HEK293T (cell line): ENCODE data around the gene SNCB.

Source experiments
- CTCF ChIA-PET: fragments of 350-600 bp; formaldehyde crosslinking; extraction: SDS; loops from one replicate; lab custom pipeline; 2021; ENCODE audit warnings: antibody characterized with exemption, inconsistent platforms; lab: Yijun Ruan, JAX
- POLR2A ChIA-PET: fragments of 350-600 bp; formaldehyde crosslinking; extraction: SDS; loops from one replicate; lab custom pipeline; 2020; ENCODE audit warnings: antibody characterized with exemption, inconsistent platforms; lab: Yijun Ruan, JAX
- DNase-seq: peaks from one replicate; pipeline ENCODE4 v3.0.0; 2012; ENCODE audit warnings: mixed read lengths; ENCODE audit errors: extremely low spot score
- ARNT ChIP-seq: fragments of 450-650 bp; IDR thresholded peaks from 2 replicates; pipeline ENCODE4 v1.6.1; 2017; ENCODE audit warnings: mild to moderate bottlenecking
- BHLHE40 ChIP-seq: fragments of 450-650 bp; IDR thresholded peaks from 2 replicates; pipeline ENCODE4 v1.6.1; 2016; ENCODE audit warnings: mild to moderate bottlenecking, moderate library complexity, borderline replicate concordance
- CTBP1 ChIP-seq: fragments of 450-650 bp; IDR thresholded peaks from 2 replicates; pipeline ENCODE4 v1.6.1; 2016; ENCODE audit warnings: borderline replicate concordance
- ELF4 ChIP-seq: fragments of 450-650 bp; IDR thresholded peaks from 2 replicates; pipeline ENCODE4 v1.6.1; 2017; ENCODE audit warnings: antibody characterized with exemption
- FOXA1 ChIP-seq: fragments of 450-650 bp; IDR thresholded peaks from 2 replicates; pipeline ENCODE4 v1.6.1; 2016; ENCODE audit warnings: mild to moderate bottlenecking
- FOXK2 ChIP-seq: fragments of 450-650 bp; IDR thresholded peaks from 2 replicates; pipeline ENCODE4 v1.6.1; 2016; ENCODE audit warnings: mild to moderate bottlenecking
- FOXM1 ChIP-seq: fragments of 450-650 bp; IDR thresholded peaks from 2 replicates; pipeline ENCODE4 v1.6.1; 2017; ENCODE audit warnings: mild to moderate bottlenecking, borderline replicate concordance
- HDGF ChIP-seq: fragments of 450-650 bp; IDR thresholded peaks from 2 replicates; pipeline ENCODE4 v1.6.1; 2017; ENCODE audit warnings: antibody characterized with exemption, borderline replicate concordance
- L3MBTL2 ChIP-seq: fragments of 450-650 bp; conservative IDR thresholded peaks from 2 replicates; pipeline ENCODE4 v1.6.1; 2016; ENCODE audit warnings: mild to moderate bottlenecking
- LEF1 ChIP-seq: fragments of 450-650 bp; IDR thresholded peaks from 2 replicates; pipeline ENCODE4 v1.6.1; 2017; ENCODE audit warnings: mild to moderate bottlenecking, borderline replicate concordance
- NFRKB ChIP-seq: fragments of 450-650 bp; IDR thresholded peaks from 2 replicates; pipeline ENCODE4 v1.6.1; 2016; ENCODE audit warnings: mild to moderate bottlenecking, moderate library complexity
- PKNOX1 ChIP-seq: fragments of 450-650 bp; IDR thresholded peaks from 2 replicates; pipeline ENCODE4 v1.6.1; 2016
- SP1 ChIP-seq: fragments of 450-650 bp; IDR thresholded peaks from 2 replicates; pipeline ENCODE4 v1.6.1; 2017
- SUZ12 ChIP-seq: fragments of 450-650 bp; IDR thresholded peaks from 2 replicates; pipeline ENCODE4 v1.6.1; 2016; ENCODE audit warnings: mild to moderate bottlenecking
- TARDBP ChIP-seq: fragments of 450-650 bp; IDR thresholded peaks from 2 replicates; pipeline ENCODE4 v1.6.1; 2016
- ZNF384 ChIP-seq: fragments of 450-650 bp; IDR thresholded peaks from 2 replicates; pipeline ENCODE4 v1.6.1; 2016

The SNCB gene

GRCh38 chr5:176589039-176589769 is 41.1 kb downstream of the SNCB start:
- no peak for DNase-seq
- POLR2A ChIA-PET: no interaction called here
- CTCF ChIA-PET: no interaction called here

GRCh38 chr5:176588297-176588696 is 42.0 kb downstream of the SNCB start:
- no peak for TF ChIP-seq HDGF
- peak; percentile 64 for TF ChIP-seq TARDBP
- no peak for TF ChIP-seq BHLHE40
- no peak for TF ChIP-seq ZNF384
- POLR2A ChIA-PET: no interaction called here
- CTCF ChIA-PET: no interaction called here
- DNase-seq: no peak

More at GRCh38 chr5:176589039-176589769, 41.1 kb downstream of the SNCB start:
- TF ChIP-seq FOXM1 (no peak), HDGF (no peak), SUZ12 (no peak), SP1 (no peak), ELF4 (no peak)

- POLR2A ChIA-PET: interaction anchor here (0.6 to 1.5 kb wide), 2 partner anchors 22 to 45 kb away, joined by 3 to 4 read pairs; no protein-coding TSS in a partner anchor
- TF ChIP-seq NFRKB (no peak), TARDBP (no peak), LEF1 (no peak), ZNF384 (no peak), PKNOX1 (no peak), CTBP1 (no peak), SP1 (no peak)
- no peak for DNase-seq
- CTCF ChIA-PET: no interaction called here
Measured at GRCh38 chr5:176587398-176587797, 42.9 kb downstream of the SNCB start.

- POLR2A ChIA-PET: no interaction called here
- CTCF ChIA-PET: interaction anchor here (1.4 kb wide), 1 partner anchor 47 kb away, joined by 3 read pairs; the partner anchor contains the start of genes EIF4E1B and SNCB
- no peak for DNase-seq
- TF ChIP-seq FOXA1 (no peak), L3MBTL2 (no peak), FOXK2 (no peak)
Measured at GRCh38 chr5:176583076-176583475, 47.3 kb downstream of the SNCB start.

GRCh38 chr5:176581361-176581760 is 49.0 kb downstream of the SNCB start:
- no peak for DNase-seq
- TF ChIP-seq SUZ12 (no peak), ARNT (no peak), FOXM1 (no peak), CTBP1 (no peak), PKNOX1 (no peak), TARDBP (no peak), HDGF (no peak), ZNF384 (no peak)
- CTCF ChIA-PET: interaction anchor here (1.4 kb wide), 1 partner anchor 8 kb away, joined by 6 read pairs; no protein-coding TSS in a partner anchor
- POLR2A ChIA-PET: interaction anchor here (2.0 kb wide), 1 partner anchor 44 kb away, joined by 4 read pairs; the partner anchor contains the start of gene RNF44

- no peak for TF ChIP-seq SUZ12
- no peak for TF ChIP-seq FOXK2
- TF ChIP-seq FOXM1: no peak
- TF ChIP-seq LEF1: no peak
- TF ChIP-seq ZNF384: no peak
- TF ChIP-seq SP1: no peak
- no peak for TF ChIP-seq BHLHE40
- no peak for TF ChIP-seq NFRKB
- no peak for TF ChIP-seq CTBP1
- no peak for TF ChIP-seq FOXA1
- no peak for TF ChIP-seq HDGF
- no peak for TF ChIP-seq ELF4
- no peak for TF ChIP-seq ARNT
- POLR2A ChIA-PET: interaction anchor here (1.3 kb wide), 2 partner anchors 30 to 42 kb away, joined by 3 to 4 read pairs; partner anchors contain the start of gene RNF44
- DNase-seq: no peak
- CTCF ChIA-PET: no interaction called here
Measured at GRCh38 chr5:176579323-176579722, 51.0 kb downstream of the SNCB start.

GRCh38 chr5:176578391-176578808 is 51.9 kb downstream of the SNCB start:
- ChIA-PET CTCF (interaction anchor here (1.0 kb wide), 1 partner anchor 26 kb away, joined by 3 read pairs; no protein-coding TSS in a partner anchor), POLR2A (interaction anchor here (0.6 to 1.3 kb wide), 4 partner anchors 31 to 41 kb away, joined by 3 to 4 read pairs (median 3); partner anchors contain the start of gene RNF44)
- TF ChIP-seq L3MBTL2 (peak; percentile 60), ARNT (no peak), NFRKB (no peak), LEF1 (no peak), ELF4 (no peak)
- DNase-seq: peak; percentile 83
